ENCODE data around the gene YJU2. TPM values are rescaled to one million over a fixed set of nuclear protein-coding genes. Genes with fewer than 3 reads are reported as not detected.

The YJU2 gene
- total RNA-seq, 5 donors from 2014 or later (not counting 1 experiment from before 2014, with no cell fraction given), result 28.4 to 37.4 (median 35.2) TPM

DNA sequence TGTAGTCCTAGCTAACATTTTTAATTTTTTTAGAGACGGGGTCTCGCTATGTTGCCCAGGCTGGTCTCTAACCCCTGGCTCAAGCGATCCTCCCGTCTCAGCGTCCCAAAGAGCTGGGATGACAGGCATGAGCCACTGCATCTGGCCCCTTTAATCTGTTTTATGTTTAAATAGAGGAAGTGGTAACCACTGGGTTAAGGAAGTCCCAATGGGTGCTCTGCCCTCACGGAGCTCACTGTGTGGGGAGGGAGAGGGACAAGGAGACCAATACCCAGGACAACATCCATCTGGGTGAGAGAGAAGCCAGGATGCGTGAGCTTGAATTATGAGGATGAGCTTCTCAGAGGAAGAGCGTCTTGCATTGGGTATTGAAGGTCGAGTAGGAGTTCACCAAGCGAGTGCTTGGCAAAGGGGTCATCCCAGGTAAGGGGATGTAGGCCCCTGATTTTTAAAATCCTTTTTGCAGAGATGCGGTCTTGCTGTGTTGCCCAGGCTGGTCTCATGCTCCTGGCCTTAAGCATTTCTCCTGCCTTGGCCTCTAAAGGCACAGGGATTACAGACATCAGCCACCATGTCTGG is 13.8 kb downstream of the YJU2 start:
- POLR2A ChIA-PET, result no interaction called here
- H3K4me3 ChIP-seq (ENCODE audit: control insufficient read depth in 1 of 2, extremely low read depth in 1 of 2, low read length in 1 of 2), result no peak overlapping the region
- no peak overlapping the region for H3K27ac ChIP-seq (ENCODE audit: low read length)
- ATAC-seq (replicated peaks in 1 of 4), result no peak
- Mint-ChIP-seq H3K36me3 (peaks cover 28% of the 10 kb centered on the region), H3K4me1 (peaks cover 8 to 25% (median 14%) of the 10 kb centered on the region in 3 donors), H3K4me3 (no peak overlapping the region), H3K27me3 (no peaks in the 10 kb centered on the region), H3K9me3 (no peaks in the 10 kb centered on the region), H3K27ac (no peak overlapping the region)
- CTCF ChIA-PET, result interaction anchor here in 1 of 2 donors (0.6 kb wide), 1 partner anchor 558 kb away, joined by 5 read pairs; no protein-coding TSS in a partner anchor
- peaks cover 2% of the 10 kb centered on the region for H3K9me3 ChIP-seq
- peaks cover 6 to 22% of the 10 kb centered on the region in 2 experiments for H3K4me1 ChIP-seq (ENCODE audit: control insufficient read depth in 1 of 2, extremely low read depth in 1 of 2, insufficient read depth in 2 of 2, low read length in 2 of 2)
- WGBS (ENCODE audit: insufficient coverage), result 100% methylated on average over 8 of the region's 11 CpGs
- DNase-seq, result no peak
- H3K27me3 ChIP-seq (replicated peaks in 1 of 2; ENCODE audit: control insufficient read depth in 2 of 2, extremely low read depth in 1 of 2, insufficient read depth in 2 of 2, low read length in 1 of 2), result no peaks in the 10 kb centered on the region
- peaks cover 24 to 65% of the 10 kb centered on the region in 2 donors for H3K36me3 ChIP-seq (ENCODE audit: control insufficient read depth in 2 of 2, extremely low read depth in 1 of 2, insufficient read depth in 1 of 2, low read length in 1 of 2)

DNA sequence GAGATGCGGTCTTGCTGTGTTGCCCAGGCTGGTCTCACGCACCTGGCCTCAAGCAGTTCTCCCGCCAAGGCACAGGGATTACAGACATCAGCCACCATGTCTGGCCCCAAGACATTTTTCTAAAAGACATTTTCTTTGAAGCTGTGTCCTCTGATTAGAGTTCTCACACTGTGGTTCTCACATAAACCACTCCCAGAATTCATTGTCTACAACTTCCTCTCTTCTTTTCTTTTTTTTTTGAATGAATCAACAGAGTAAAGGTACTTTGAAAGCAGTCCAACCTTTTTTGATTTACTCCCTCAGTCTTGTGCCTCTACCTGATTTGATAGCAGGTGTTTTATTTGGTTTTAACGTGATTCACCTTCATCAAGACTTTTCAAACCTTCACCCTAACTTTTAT is 17.9 kb downstream of the YJU2 start:
- CTCF ChIA-PET, result interaction anchor here in 1 of 2 donors (0.6 to 1.2 kb wide), 2 partner anchors 88 to 172 kb away, joined by 3 to 5 read pairs; no protein-coding TSS in a partner anchor
- Histone ChIP-seq H3K4me1 (ENCODE audit: control insufficient read depth in 1 of 2, extremely low read depth in 1 of 2, insufficient read depth in 2 of 2, low read length in 2 of 2) (peaks cover 7 to 34% of the 10 kb centered on the region in 2 experiments), H3K27me3 (replicated peaks in 1 of 2; ENCODE audit: control insufficient read depth in 2 of 2, extremely low read depth in 1 of 2, insufficient read depth in 2 of 2, low read length in 1 of 2) (no peaks in the 10 kb centered on the region), H3K36me3 (ENCODE audit: control insufficient read depth in 2 of 2, extremely low read depth in 1 of 2, insufficient read depth in 1 of 2, low read length in 1 of 2) (peaks cover 21 to 65% of the 10 kb centered on the region in 2 donors), H3K27ac (ENCODE audit: low read length) (no peak overlapping the region), H3K9me3 (no peaks in the 10 kb centered on the region), H3K4me3 (ENCODE audit: control insufficient read depth in 1 of 2, extremely low read depth in 1 of 2, low read length in 1 of 2) (no peak overlapping the region)
- Mint-ChIP-seq H3K4me1 (peaks cover 21 to 45% (median 29%) of the 10 kb centered on the region in 3 donors), H3K27ac (peak overlapping the region; percentile 39 to 79), H3K9me3 (no peaks in the 10 kb centered on the region), H3K4me3 (peak overlapping the region in 2 of 3 donors; percentile 22 to 28), H3K36me3 (peaks cover 35% of the 10 kb centered on the region), H3K27me3 (no peaks in the 10 kb centered on the region)
- peak in 3 of 4 experiments; percentile 47 to 60 (median 47) for ATAC-seq (replicated peaks in 1 of 4)
- POLR2A ChIA-PET, result no interaction called here
- peak in 1 of 35 experiments; percentile 48 for DNase-seq
- 18% methylated on average over 3 of the region's 4 CpGs for WGBS (ENCODE audit: insufficient coverage)

DNA sequence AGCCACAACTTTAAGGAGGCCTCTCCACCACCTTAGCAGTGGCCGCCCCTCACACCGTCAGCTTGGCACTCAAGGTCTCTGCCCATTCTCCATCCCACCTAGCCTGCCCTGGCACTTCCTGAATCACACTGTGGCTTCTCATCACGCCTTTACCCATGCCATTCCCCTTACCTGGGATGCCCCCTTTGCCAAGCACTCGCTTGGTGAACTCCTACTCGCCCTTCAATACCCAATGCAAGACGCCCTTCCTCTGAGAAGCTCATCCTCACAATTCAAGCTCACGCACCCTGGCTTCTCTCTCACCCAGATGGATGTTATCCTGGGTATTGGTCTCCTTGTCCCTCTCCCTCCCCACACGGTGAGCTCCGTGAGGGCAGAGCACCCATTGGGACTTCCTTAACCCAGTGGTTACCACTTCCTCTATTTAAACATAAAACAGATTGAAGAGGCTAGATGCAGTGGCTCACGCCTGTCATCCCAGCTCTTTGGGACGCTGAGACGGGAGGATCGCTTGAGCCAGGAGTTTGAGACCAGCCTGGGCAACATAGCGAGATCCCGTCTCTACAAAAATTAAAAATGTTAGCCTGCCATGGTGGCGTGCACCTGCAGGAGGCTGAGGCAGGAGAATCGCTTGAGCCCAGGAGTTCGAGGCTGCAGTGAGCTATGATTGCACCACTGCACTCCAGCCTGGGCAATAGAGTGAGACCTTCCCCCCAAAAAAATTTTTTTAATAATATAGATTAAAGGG is 19.5 kb downstream of the YJU2 start:
- Histone ChIP-seq H3K36me3 (ENCODE audit: control insufficient read depth in 2 of 2, extremely low read depth in 1 of 2, insufficient read depth in 1 of 2, low read length in 1 of 2) (peaks cover 16 to 61% of the 10 kb centered on the region in 2 donors), H3K4me3 (ENCODE audit: control insufficient read depth in 1 of 2, extremely low read depth in 1 of 2, low read length in 1 of 2) (no peak overlapping the region), H3K9me3 (no peaks in the 10 kb centered on the region), H3K4me1 (ENCODE audit: control insufficient read depth in 1 of 2, extremely low read depth in 1 of 2, insufficient read depth in 2 of 2, low read length in 2 of 2) (peaks cover 7 to 34% of the 10 kb centered on the region in 2 experiments), H3K27ac (ENCODE audit: low read length) (no peak overlapping the region), H3K27me3 (replicated peaks in 1 of 2; ENCODE audit: control insufficient read depth in 2 of 2, extremely low read depth in 1 of 2, insufficient read depth in 2 of 2, low read length in 1 of 2) (no peaks in the 10 kb centered on the region)
- Mint-ChIP-seq H3K4me3 (no peak overlapping the region), H3K27me3 (no peaks in the 10 kb centered on the region), H3K4me1 (peaks cover 21 to 45% (median 29%) of the 10 kb centered on the region in 3 donors), H3K36me3 (peaks cover 30% of the 10 kb centered on the region), H3K9me3 (no peaks in the 10 kb centered on the region), H3K27ac (peak overlapping the region in 1 of 2 donors; percentile 39)
- ChIA-PET POLR2A (interaction anchor here in 1 of 2 donors (0.6 kb wide), 1 partner anchor 152 kb away, joined by 3 read pairs; no protein-coding TSS in a partner anchor), CTCF (interaction anchor here (0.6 to 1.8 kb wide), 11 partner anchors 10 to 259 kb away, joined by 3 to 14 read pairs (median 3); partner anchors contain the start of gene YJU2 (in 1 of the 2))
- no peak for ATAC-seq (replicated peaks in 1 of 4)
- 84% methylated on average over 10 of the region's 18 CpGs for WGBS (ENCODE audit: insufficient coverage)
- DNase-seq, result no peak

DNA sequence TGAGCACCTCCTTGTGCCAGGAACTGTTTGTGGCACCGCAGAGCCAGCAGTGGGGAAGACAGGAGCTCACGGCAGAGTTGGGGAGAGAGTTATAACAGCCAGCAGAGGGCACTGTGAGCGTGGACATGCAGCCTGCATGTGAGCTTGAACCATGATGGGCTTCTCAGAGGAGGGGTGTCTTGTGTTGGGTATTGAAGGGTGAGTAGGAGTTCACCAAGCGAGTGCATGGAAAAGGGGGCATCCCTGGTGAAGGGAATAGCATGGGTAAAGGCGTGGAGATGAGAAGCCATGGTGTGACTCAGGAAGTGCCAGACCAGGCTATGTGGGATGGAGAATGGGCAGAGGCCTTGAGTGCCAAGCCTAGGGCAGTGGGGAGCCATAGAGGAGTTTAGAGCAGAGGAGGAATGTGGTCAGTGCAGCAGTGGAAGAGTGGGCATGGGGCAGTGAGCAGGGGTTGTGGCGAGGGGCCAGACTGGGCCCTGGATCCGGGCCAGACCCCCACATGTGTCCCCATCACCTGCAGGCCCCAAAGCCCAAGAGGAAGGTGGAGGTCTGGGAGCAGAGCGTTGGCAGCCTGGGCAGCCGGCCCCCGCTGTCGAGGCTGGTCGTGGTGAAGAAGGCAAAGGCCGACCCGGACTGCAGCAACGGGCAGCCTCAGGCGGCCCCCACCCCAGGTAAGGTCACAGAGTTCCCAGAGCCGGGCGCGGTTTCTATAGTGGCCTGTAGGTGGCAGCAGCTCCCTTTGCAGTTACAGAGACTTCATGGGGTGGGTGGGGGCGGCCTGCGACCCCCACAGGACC is 20.4 kb downstream of the YJU2 start:
- ATAC-seq (replicated peaks in 1 of 4) (peak; percentile 57 to 76 (median 64)), DNase-seq (peak in 34 of 35 experiments; percentile 14 to 69 (median 48))
- ChIA-PET POLR2A (interaction anchor here in 1 of 2 donors (0.6 to 0.7 kb wide), 3 partner anchors 151 to 1928 kb away, joined by 3 to 4 read pairs (median 4); no protein-coding TSS in a partner anchor), CTCF (interaction anchor here (0.6 to 1.8 kb wide), 11 partner anchors 9 to 258 kb away, joined by 3 to 14 read pairs (median 3); partner anchors contain the start of gene YJU2 (in 1 of the 2))
- Histone ChIP-seq H3K9me3 (no peaks in the 10 kb centered on the region), H3K36me3 (ENCODE audit: control insufficient read depth in 2 of 2, extremely low read depth in 1 of 2, insufficient read depth in 1 of 2, low read length in 1 of 2) (peaks cover 22 to 59% of the 10 kb centered on the region in 2 donors), H3K27me3 (replicated peaks in 1 of 2; ENCODE audit: control insufficient read depth in 2 of 2, extremely low read depth in 1 of 2, insufficient read depth in 2 of 2, low read length in 1 of 2) (no peaks in the 10 kb centered on the region), H3K4me1 (ENCODE audit: control insufficient read depth in 1 of 2, extremely low read depth in 1 of 2, insufficient read depth in 2 of 2, low read length in 2 of 2) (peaks cover 7 to 34% of the 10 kb centered on the region in 2 experiments), H3K27ac (ENCODE audit: low read length) (no peak overlapping the region), H3K4me3 (ENCODE audit: control insufficient read depth in 1 of 2, extremely low read depth in 1 of 2, low read length in 1 of 2) (no peak overlapping the region)
- Mint-ChIP-seq H3K27ac (peak overlapping the region in 1 of 2 donors; percentile 34), H3K27me3 (no peaks in the 10 kb centered on the region), H3K4me3 (no peak overlapping the region), H3K36me3 (peaks cover 33% of the 10 kb centered on the region), H3K4me1 (peaks cover 21 to 45% (median 29%) of the 10 kb centered on the region in 3 donors), H3K9me3 (no peaks in the 10 kb centered on the region)
- WGBS (ENCODE audit: insufficient coverage), result 60% methylated on average over 15 of the region's 21 CpGs

DNA sequence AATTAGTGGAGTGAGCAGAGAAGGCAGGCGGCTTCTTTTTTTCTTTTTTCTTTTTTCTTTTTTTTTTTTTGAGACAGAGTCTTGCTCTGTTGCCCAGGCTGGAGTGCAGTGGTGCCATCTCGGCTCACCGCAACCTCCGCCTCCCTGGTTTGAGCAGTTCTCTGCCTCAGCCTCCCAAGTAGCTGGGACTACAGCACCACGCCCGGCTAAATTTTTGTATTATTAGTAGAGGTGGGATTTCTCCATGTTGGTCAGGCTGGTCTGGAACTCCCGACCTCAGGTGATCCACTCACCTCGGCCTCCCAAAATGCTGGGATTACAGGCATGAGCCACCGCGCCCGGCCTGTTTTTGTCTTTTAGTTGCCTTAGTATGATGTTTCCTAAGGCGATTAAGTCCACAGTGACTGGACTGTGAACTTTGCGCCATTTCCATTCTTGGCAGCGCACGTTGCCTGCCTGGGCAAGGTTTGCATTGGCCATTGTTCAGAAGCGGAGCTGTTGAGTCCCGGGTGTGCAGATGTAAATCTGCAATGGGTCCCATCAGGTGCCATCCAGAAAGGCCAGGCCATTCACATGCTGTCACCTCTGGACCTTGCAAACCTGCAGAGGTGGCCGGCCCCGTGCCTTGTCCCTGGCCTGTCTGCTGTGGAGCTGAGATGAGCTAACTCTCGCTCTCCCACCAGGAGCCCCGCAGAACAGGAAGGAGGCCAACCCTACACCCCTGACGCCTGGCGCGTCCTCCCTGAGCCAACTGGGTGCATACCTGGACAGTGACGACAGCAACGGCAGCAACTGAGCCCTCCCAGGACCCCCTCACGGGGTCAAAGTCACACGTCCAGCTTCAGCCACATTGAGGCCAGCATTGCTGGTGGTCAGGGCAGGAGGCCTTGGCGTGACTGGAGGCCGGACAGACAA is 21.3 kb downstream of the YJU2 start:
- ATAC-seq (replicated peaks in 1 of 4) (no peak), DNase-seq (no peak)
- H3K9me3 ChIP-seq, result no peaks in the 10 kb centered on the region
- no peaks in the 10 kb centered on the region for H3K9me3 Mint-ChIP-seq
- CTCF ChIA-PET, result interaction anchor here (0.7 to 1.8 kb wide), 4 partner anchors 84 to 134 kb away, joined by 4 to 14 read pairs (median 6); no protein-coding TSS in a partner anchor
- H3K27ac ChIP-seq (ENCODE audit: low read length), result no peak overlapping the region
- no peak overlapping the region for H3K4me3 Mint-ChIP-seq
- POLR2A ChIA-PET, result interaction anchor here in 1 of 2 donors (0.6 to 0.7 kb wide), 2 partner anchors 272 to 1927 kb away, joined by 4 read pairs; no protein-coding TSS in a partner anchor
- peaks cover 33% of the 10 kb centered on the region for H3K36me3 Mint-ChIP-seq
- peaks cover 21 to 45% (median 29%) of the 10 kb centered on the region in 3 donors for H3K4me1 Mint-ChIP-seq
- WGBS (ENCODE audit: insufficient coverage), result 89% methylated on average over 29 of the region's 30 CpGs
- no peak overlapping the region for H3K4me3 ChIP-seq (ENCODE audit: control insufficient read depth in 1 of 2, extremely low read depth in 1 of 2, low read length in 1 of 2)
- H3K27me3 Mint-ChIP-seq, result no peaks in the 10 kb centered on the region
- H3K36me3 ChIP-seq (ENCODE audit: control insufficient read depth in 2 of 2, extremely low read depth in 1 of 2, insufficient read depth in 1 of 2, low read length in 1 of 2), result peaks cover 22 to 50% of the 10 kb centered on the region in 2 donors
- peak overlapping the region in 1 of 2 donors; percentile 34 for H3K27ac Mint-ChIP-seq
- no peaks in the 10 kb centered on the region for H3K27me3 ChIP-seq (replicated peaks in 1 of 2; ENCODE audit: control insufficient read depth in 2 of 2, extremely low read depth in 1 of 2, insufficient read depth in 2 of 2, low read length in 1 of 2)
- peaks cover 7 to 34% of the 10 kb centered on the region in 2 experiments for H3K4me1 ChIP-seq (ENCODE audit: control insufficient read depth in 1 of 2, extremely low read depth in 1 of 2, insufficient read depth in 2 of 2, low read length in 2 of 2)
